ENCODE measurements around the gene AHNAK2. TPM values are rescaled to one million over a fixed set of nuclear protein-coding genes. Genes with fewer than 3 reads are reported as not detected.

The AHNAK2 gene
- total and polyA plus RNA-seq, 2 donors (not counting 1 experiment from before 2014, with no cell fraction given) = not detected

DNA sequence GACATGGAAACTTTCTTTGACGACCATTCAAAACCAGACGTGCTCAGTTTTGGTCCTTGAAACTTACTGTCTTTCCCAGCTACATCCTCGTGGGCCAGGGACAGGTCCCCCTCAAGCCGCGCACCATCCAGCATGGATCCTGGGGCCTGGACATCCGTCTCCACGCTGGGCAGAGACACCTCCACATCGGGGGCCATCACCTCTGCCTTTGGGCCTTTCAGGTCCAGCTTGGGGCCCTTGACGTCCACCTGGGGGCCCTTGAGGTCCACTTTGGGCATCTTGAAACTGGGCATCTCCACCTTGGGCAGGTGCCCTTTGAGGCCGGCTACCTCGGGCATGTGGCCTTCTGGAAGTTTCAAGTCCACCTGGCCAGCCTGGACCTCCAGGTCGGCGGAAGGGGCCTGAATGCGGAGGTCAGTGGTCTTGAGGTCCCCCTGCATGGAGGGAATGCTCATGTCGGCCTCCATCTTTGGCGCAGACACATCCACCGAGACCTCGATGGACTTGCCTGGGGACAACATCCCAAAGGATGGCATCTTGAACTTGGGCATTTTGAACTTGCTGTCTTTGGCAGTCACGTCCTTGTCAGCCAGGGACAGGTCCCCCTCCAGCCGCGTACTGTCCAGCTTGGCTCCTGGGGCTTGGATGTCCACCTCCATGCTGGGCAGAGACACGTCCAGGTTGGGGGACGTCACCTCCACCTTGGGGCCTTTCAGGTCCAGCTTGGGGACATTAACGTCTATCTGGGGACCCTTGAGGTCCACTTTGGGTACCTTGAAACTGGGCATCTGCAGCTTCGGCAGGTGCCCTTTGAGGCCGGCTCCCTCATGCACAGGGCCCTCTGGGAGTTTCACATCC lies 36.4 kb downstream of the AHNAK2 start:
- Histone ChIP-seq H3K4me2 (replicated peaks; ENCODE audit: low read depth, low read length, poor library complexity, severe bottlenecking) (no peak overlapping the region), H3K36me3 (replicated peaks in 1 of 2; ENCODE audit: control extremely low read depth in 1 of 2, control insufficient read depth in 1 of 2, extremely low read depth in 1 of 2, insufficient read depth in 2 of 2, low read length in 1 of 2) (no peaks in the 10 kb centered on the region), H3K79me2 (ENCODE audit: control insufficient read depth, insufficient read depth, low read length) (no peaks in the 10 kb centered on the region), H3K27ac (ENCODE audit: low read length in 2 of 2) (no peak overlapping the region), H4K20me1 (ENCODE audit: control insufficient read depth, insufficient read depth, low read length, poor library complexity, severe bottlenecking) (no peaks in the 10 kb centered on the region), H2AFZ (ENCODE audit: insufficient read depth, low read depth, low read length, poor library complexity, severe bottlenecking) (no peak overlapping the region), H3K4me1 (ENCODE audit: control insufficient read depth in 2 of 2, insufficient read depth in 2 of 2, low read length in 2 of 2) (no peaks in the 10 kb centered on the region), H3K27me3 (replicated peaks in 1 of 4; ENCODE audit: control extremely low read depth in 1 of 4, control insufficient read depth in 3 of 4, insufficient read depth in 4 of 4, low read length in 3 of 4) (no peaks in the 10 kb centered on the region), H3K4me3 (ENCODE audit: control extremely low read depth in 1 of 5, extremely low read depth in 1 of 5, insufficient read depth in 1 of 5, low read depth in 2 of 5, low read length in 4 of 5) (no peak overlapping the region), H3K9ac (ENCODE audit: low read length) (no peak overlapping the region), H3K9me3 (ENCODE audit: control extremely low read depth in 1 of 3, control insufficient read depth in 2 of 3, insufficient read depth in 1 of 3, low read length in 2 of 3) (no peaks in the 10 kb centered on the region)
- Mint-ChIP-seq H3K27me3 (no peaks in the 10 kb centered on the region), H3K9me3 (ENCODE audit: insufficient read depth) (no peaks in the 10 kb centered on the region), H3K4me1 (no peaks in the 10 kb centered on the region), H3K4me3 (no peak overlapping the region), H3K27ac (no peak overlapping the region)
- ChIA-PET POLR2A (no interaction called here), CTCF (interaction anchor here (1.3 kb wide), 1 partner anchor 18 kb away, joined by 3 read pairs; no protein-coding TSS in a partner anchor)
- intact Hi-C loops (cut with micrococcal nuclease) = no loop called here
- no peak for TF ChIP-seq CTCF (IDR thresholded peaks at IDR 0.05)
- no peak for TF ChIP-seq EZH2 (IDR thresholded peaks at IDR 0.05; ENCODE audit: borderline replicate concordance, insufficient read depth, low read depth, low read length, poor library complexity, severe bottlenecking)
- no peak for ATAC-seq (ENCODE audit: low read depth)
- 94% methylated on average over 26 of the region's 26 CpGs for WGBS (ENCODE audit: insufficient coverage)
- DNase-seq = no peak

- Mint-ChIP-seq H3K27me3 (no peaks in the 10 kb centered on the region), H3K27ac (no peak overlapping the region), H3K4me1 (no peaks in the 10 kb centered on the region), H3K4me3 (no peak overlapping the region), H3K9me3 (ENCODE audit: insufficient read depth) (no peaks in the 10 kb centered on the region)
- intact Hi-C loops (cut with micrococcal nuclease) = no loop called here
- Histone ChIP-seq H3K4me1 (ENCODE audit: control insufficient read depth in 2 of 2, insufficient read depth in 2 of 2, low read length in 2 of 2) (no peaks in the 10 kb centered on the region), H3K9ac (ENCODE audit: low read length) (no peak overlapping the region), H3K79me2 (ENCODE audit: control insufficient read depth, insufficient read depth, low read length) (no peaks in the 10 kb centered on the region), H3K9me3 (ENCODE audit: control extremely low read depth in 1 of 3, control insufficient read depth in 2 of 3, insufficient read depth in 1 of 3, low read length in 2 of 3) (no peaks in the 10 kb centered on the region), H3K4me2 (replicated peaks; ENCODE audit: low read depth, low read length, poor library complexity, severe bottlenecking) (no peak overlapping the region), H4K20me1 (ENCODE audit: control insufficient read depth, insufficient read depth, low read length, poor library complexity, severe bottlenecking) (no peaks in the 10 kb centered on the region), H3K36me3 (replicated peaks in 1 of 2; ENCODE audit: control extremely low read depth in 1 of 2, control insufficient read depth in 1 of 2, extremely low read depth in 1 of 2, insufficient read depth in 2 of 2, low read length in 1 of 2) (no peaks in the 10 kb centered on the region), H3K27ac (ENCODE audit: low read length in 2 of 2) (no peak overlapping the region), H3K27me3 (replicated peaks in 1 of 4; ENCODE audit: control extremely low read depth in 1 of 4, control insufficient read depth in 3 of 4, insufficient read depth in 4 of 4, low read length in 3 of 4) (no peaks in the 10 kb centered on the region), H2AFZ (ENCODE audit: insufficient read depth, low read depth, low read length, poor library complexity, severe bottlenecking) (no peak overlapping the region), H3K4me3 (ENCODE audit: control extremely low read depth in 1 of 5, extremely low read depth in 1 of 5, insufficient read depth in 1 of 5, low read depth in 2 of 5, low read length in 4 of 5) (no peak overlapping the region)
- 97% methylated on average over 2 of the region's 3 CpGs for WGBS (ENCODE audit: insufficient coverage)
- ATAC-seq (ENCODE audit: low read depth) = no peak
- ChIA-PET CTCF (interaction anchor here (1.0 to 2.1 kb wide), 5 partner anchors 17 to 45 kb away, joined by 3 to 7 read pairs (median 3); no protein-coding TSS in a partner anchor), POLR2A (no interaction called here)
- DNase-seq = no peak
- TF ChIP-seq CTCF (IDR thresholded peaks at IDR 0.05) (no peak), EZH2 (IDR thresholded peaks at IDR 0.05; ENCODE audit: borderline replicate concordance, insufficient read depth, low read depth, low read length, poor library complexity, severe bottlenecking) (no peak)
These were observed 37.5 kb downstream of the AHNAK2 start for GRCh38 chr14:104940526-104941150.
